K562 (cell line): Measurements from ENCODE around the gene USP32. TPM values are rescaled to one million over a fixed set of nuclear protein-coding genes. Genes with fewer than 3 reads are reported as not detected.

ENCODE experiments used
- ARID3A ChIP-seq: IDR thresholded peaks from 2 replicates; pipeline ENCODE4 v1.6.1; 2012; ENCODE audit warnings: low read depth, low read length, improper control_type of control experiment, borderline replicate concordance
- CHAMP1 ChIP-seq: fragments of 450-650 bp; IDR thresholded peaks from 2 replicates; pipeline ENCODE4 v1.6.1; 2016; ENCODE audit warnings: mild to moderate bottlenecking
- E2F6 ChIP-seq, 2 experiments: IDR thresholded peaks; 2 replicates each; pipeline ENCODE4 v1.6.1; 2011; ENCODE audit warnings: borderline replicate concordance in 1 of 2, control low read depth in 1 of 2, low read depth in 1 of 2, low read length in 1 of 2, mild to moderate bottlenecking in 1 of 2, mixed read lengths in 1 of 2, moderate library complexity in 1 of 2; ENCODE audit not compliant: insufficient read depth in 1 of 2, insufficient read length in 1 of 2, poor library complexity in 1 of 2, severe bottlenecking in 1 of 2; ENCODE audit errors: extremely low read depth in 1 of 2
- FOXK2 ChIP-seq, 2 experiments: fragments of 450-650 bp; IDR thresholded peaks in 1 of 2; conservative IDR thresholded peaks in 1 of 2; 2 replicates each; pipeline ENCODE4 v1.6.1; 2016; ENCODE audit warnings: low read depth in 2 of 2, mild to moderate bottlenecking in 1 of 2
- GABPB2 ChIP-seq: fragments of 250-450 bp; sonication (Bioruptor Pico); conservative IDR thresholded peaks from 2 replicates; pipeline ENCODE4 v1.5.1; 2021; ENCODE audit warnings: mild to moderate bottlenecking
- KLF10 ChIP-seq: fragments of 250-450 bp; sonication (Bioruptor Pico); IDR thresholded peaks from 2 replicates; pipeline ENCODE4 v1.6.1; 2021; ENCODE audit warnings: matching md5 sums
- LARP7 ChIP-seq: fragments of 450-650 bp; IDR thresholded peaks from 2 replicates; pipeline ENCODE4 v1.6.1; 2016
- MXI1 ChIP-seq: IDR thresholded peaks from 2 replicates; pipeline ENCODE4 v1.6.1; 2011; ENCODE audit warnings: low read depth, mild to moderate bottlenecking, improper control_type of control experiment, low read length
- NUFIP1 ChIP-seq: fragments of 450-650 bp; IDR thresholded peaks from 2 replicates; pipeline ENCODE4 v1.6.1; 2018; ENCODE audit not compliant: partially characterized antibody
- RCOR1 ChIP-seq, 2 experiments: IDR thresholded peaks; 2 replicates each; pipeline ENCODE4 v1.6.1; 2012; ENCODE audit warnings: low read depth in 2 of 2, low read length in 2 of 2, borderline replicate concordance in 1 of 2, improper control_type of control experiment in 1 of 2
- SLC30A9 ChIP-seq: fragments of 250-450 bp; sonication (Bioruptor Pico); IDR thresholded peaks from 2 replicates; pipeline ENCODE4 v1.8.0; 2022; ENCODE audit warnings: mild to moderate bottlenecking, moderate library complexity
- SMARCA5 ChIP-seq: fragments of 450-650 bp; IDR thresholded peaks from 2 replicates; pipeline ENCODE4 v1.6.1; 2016
- TAF1 ChIP-seq: IDR thresholded peaks from 2 replicates; pipeline ENCODE4 v1.6.1; 2011; ENCODE audit warnings: mild to moderate bottlenecking, low read length, moderate library complexity; ENCODE audit not compliant: insufficient read depth, control insufficient read depth, severe bottlenecking; ENCODE audit errors: extremely low read depth
- TCF3 ChIP-seq: sonication (generic); formaldehyde crosslinking; IDR thresholded peaks from 2 replicates; pipeline ENCODE4 v1.4.0; 2020; ENCODE audit warnings: mild to moderate bottlenecking, missing genetic modification reagents
- ZHX1 ChIP-seq: fragments of 150-350 bp; conservative IDR thresholded peaks from 2 replicates; pipeline ENCODE4 v1.6.1; 2014; ENCODE audit warnings: low read length
- ZNF165 ChIP-seq: fragments of 250-450 bp; sonication (Bioruptor Pico); IDR thresholded peaks from 2 replicates; pipeline ENCODE4 v1.4.0; 2020; ENCODE audit warnings: borderline replicate concordance
- ZNF444 ChIP-seq: fragments of 250-450 bp; sonication (Bioruptor Pico); IDR thresholded peaks from 2 replicates; pipeline ENCODE4 v1.4.0; 2020; ENCODE audit warnings: mild to moderate bottlenecking, moderate library complexity
- ZNF655 ChIP-seq: fragments of 250-450 bp; sonication (Bioruptor Pico); IDR thresholded peaks from 2 replicates; pipeline ENCODE4 v1.5.0; 2021
- ZNF79 ChIP-seq: fragments of 250-450 bp; sonication (Bioruptor Pico); IDR thresholded peaks from 2 replicates; pipeline ENCODE4 v1.4.0; 2020; ENCODE audit warnings: low read depth, mild to moderate bottlenecking, moderate library complexity
- polyA plus RNA-seq, 8 experiments: library from polyadenylated mRNA; depleted of rRNA in 4 of 8; stranded (reverse) in 5 of 8; unstranded in 3 of 8; fragments of >200 nt; fragmentation: Nextera tagmentation in 2 of 8; fragmentation: Illumina TruSeq in 1 of 8; extraction: Ambion mirVana in 2 of 8; extraction: Trizol in 1 of 8; gene quantifications; 2 replicates each; pipeline versions ENCODE4 v1.2.1 to v1.2.3, GENCODE V29; 2011 to 2014; ENCODE audit warnings: inconsistent platforms in 1 of 8, missing spikeins in 1 of 8
- total RNA-seq, 7 experiments: library from RNA; depleted of rRNA in 6 of 7; stranded (reverse); fragments of >200 nt in 6 of 7; fragmentation: Illumina TruSeq in 2 of 7; extraction: Trizol in 2 of 7; gene quantifications; 2 replicates each; pipeline versions ENCODE4 v1.2.1 to v1.2.3, GENCODE V29; 2011 to 2021; ENCODE audit warnings: low replicate concordance in 1 of 7

Gene USP32
- total and polyA plus RNA-seq, 9 of the 15 experiments (the other 6 are each of a cell fraction or from before 2014, with no cell fraction given), result 18.0 to 69.3 (median 47.1) TPM

- TF ChIP-seq ARID3A, result no peak
- no peak for TF ChIP-seq FOXK2 (conservative IDR thresholded peaks at IDR 0.05 in 1 of 2, IDR thresholded peaks at IDR 0.05 in 1 of 2; ENCODE audit: low read depth in 2 of 2)
- TF ChIP-seq KLF10 (CRISPR knock-in tag), result no peak
- TF ChIP-seq MXI1, result no peak
- no peak for TF ChIP-seq NUFIP1
- no peak for TF ChIP-seq E2F6 (IDR thresholded peaks at IDR 0.05; ENCODE audit: borderline replicate concordance in 1 of 2, extremely low read depth in 1 of 2, insufficient read depth in 1 of 2, insufficient read length in 1 of 2, low read depth in 1 of 2, low read length in 1 of 2, poor library complexity in 1 of 2, severe bottlenecking in 1 of 2)
- no peak for TF ChIP-seq CHAMP1
- TF ChIP-seq GABPB2 (CRISPR knock-in tag), result no peak
- no peak for TF ChIP-seq RCOR1 (IDR thresholded peaks at IDR 0.05; ENCODE audit: borderline replicate concordance in 1 of 2, low read depth in 2 of 2, low read length in 2 of 2)
- TF ChIP-seq ZNF655, result no peak
- no peak for TF ChIP-seq TCF3
- TF ChIP-seq SMARCA5, result no peak
- TF ChIP-seq ZNF165, result no peak
- TF ChIP-seq ZNF79 (CRISPR knock-in tag), result no peak
- TF ChIP-seq TAF1, result no peak
- no peak for TF ChIP-seq LARP7
- no peak for TF ChIP-seq ZNF444 (CRISPR knock-in tag)
- no peak for TF ChIP-seq ZHX1
- TF ChIP-seq SLC30A9, result no peak
Measured at GRCh38 chr17:60164164-60164563, 227.8 kb downstream of the USP32 start (continued).
